Thoracic aorta (tissue), 2 donors: ENCODE data around the gene CDR2L. TPM values are rescaled to one million over a fixed set of nuclear protein-coding genes. Genes with fewer than 3 reads are reported as not detected.

Experiments used
- ATAC-seq: fragments of 150-250 bp; one replicate; pipeline ENCODE4 v1.8.0; 2017; ENCODE audit warnings: low read depth; ENCODE audit not compliant: insufficient number of reproducible peaks, low FRiP score
- DNase-seq: peaks from one replicate; pipeline ENCODE4 v3.0.0-alpha.2; 2020; ENCODE audit warnings: low spot score
- H3K27ac ChIP-seq, 2 donors: fragments of 200-600 bp; sonication (generic); 1 replicate in 1 of 2; 2 replicates in 1 of 2; pipeline ENCODE4 v1.5.1; 2016; ENCODE audit warnings: mild to moderate bottlenecking in 2 of 2, moderate library complexity in 2 of 2
- H3K27me3 ChIP-seq: fragments of 200-600 bp; sonication (generic); replicated peaks from 2 replicates; pipeline ENCODE4 v1.6.0; 2016; ENCODE audit warnings: mild to moderate bottlenecking; ENCODE audit not compliant: insufficient read depth
- H3K36me3 ChIP-seq: fragments of 200-600 bp; sonication (generic); one replicate; pipeline ENCODE4 v1.5.1; 2016
- H3K4me1 ChIP-seq, 2 donors: fragments of 200-600 bp; sonication (generic); 1 replicate in 1 of 2; 2 replicates in 1 of 2; pipeline versions ENCODE4 v1.5.1 to v1.6.0; 2016; ENCODE audit warnings: low read depth in 2 of 2, mild to moderate bottlenecking in 1 of 2; ENCODE audit not compliant: control insufficient read depth in 1 of 2
- H3K4me3 ChIP-seq: fragments of 200-600 bp; sonication (generic); 2 replicates; pipeline ENCODE4 v1.5.1; 2016; ENCODE audit warnings: mild to moderate bottlenecking
- H3K9me3 ChIP-seq: fragments of 200-600 bp; sonication (generic); 2 replicates; pipeline ENCODE4 v1.5.1; 2016
- total RNA-seq, 2 donors: library from RNA; depleted of rRNA; stranded (reverse); fragments of >200 nt; gene quantifications; one replicate each; pipeline versions ENCODE4 v1.1.0 to v1.2.3, GENCODE V29; 2016
- TF ChIP-seq, protein P1 (sequence below): fragments of 200-600 bp; sonication (generic); IDR thresholded peaks from one replicate; pipeline ENCODE4 v1.5.1; 2019; ENCODE audit warnings: antibody characterized with exemption

Gene CDR2L
- total RNA-seq, 2 donors from 2014 or later: 26.4 to 29.8 TPM

- no peaks in the 10 kb centered on the region for H3K9me3 ChIP-seq
- no peaks in the 10 kb centered on the region for H3K27me3 ChIP-seq
- peak overlapping the region; percentile 78 for H3K4me3 ChIP-seq
- peaks cover 0 to 10% of the 10 kb centered on the region in 2 donors for H3K4me1 ChIP-seq
- TF ChIP-seq, protein P1, sequence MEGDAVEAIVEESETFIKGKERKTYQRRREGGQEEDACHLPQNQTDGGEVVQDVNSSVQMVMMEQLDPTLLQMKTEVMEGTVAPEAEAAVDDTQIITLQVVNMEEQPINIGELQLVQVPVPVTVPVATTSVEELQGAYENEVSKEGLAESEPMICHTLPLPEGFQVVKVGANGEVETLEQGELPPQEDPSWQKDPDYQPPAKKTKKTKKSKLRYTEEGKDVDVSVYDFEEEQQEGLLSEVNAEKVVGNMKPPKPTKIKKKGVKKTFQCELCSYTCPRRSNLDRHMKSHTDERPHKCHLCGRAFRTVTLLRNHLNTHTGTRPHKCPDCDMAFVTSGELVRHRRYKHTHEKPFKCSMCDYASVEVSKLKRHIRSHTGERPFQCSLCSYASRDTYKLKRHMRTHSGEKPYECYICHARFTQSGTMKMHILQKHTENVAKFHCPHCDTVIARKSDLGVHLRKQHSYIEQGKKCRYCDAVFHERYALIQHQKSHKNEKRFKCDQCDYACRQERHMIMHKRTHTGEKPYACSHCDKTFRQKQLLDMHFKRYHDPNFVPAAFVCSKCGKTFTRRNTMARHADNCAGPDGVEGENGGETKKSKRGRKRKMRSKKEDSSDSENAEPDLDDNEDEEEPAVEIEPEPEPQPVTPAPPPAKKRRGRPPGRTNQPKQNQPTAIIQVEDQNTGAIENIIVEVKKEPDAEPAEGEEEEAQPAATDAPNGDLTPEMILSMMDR: no peak
- no peaks in the 10 kb centered on the region for H3K36me3 ChIP-seq
- ATAC-seq (no peak), DNase-seq (no peak)
- H3K27ac ChIP-seq: no peak overlapping the region
These were observed 15.7 kb upstream of the CDR2L start for GRCh38 chr17:74971842-74972106.

- Histone ChIP-seq H3K36me3 (no peaks in the 10 kb centered on the region), H3K4me3 (peak within 1 kb of the TSS; percentile 78), H3K4me1 (peaks cover 0 to 10% of the 10 kb centered on the region in 2 donors), H3K27me3 (no peaks in the 10 kb centered on the region), H3K27ac (no peak within 1 kb of the TSS), H3K9me3 (no peaks in the 10 kb centered on the region)
- TF ChIP-seq, protein P1: no peak
- DNase-seq: no peak
- no peak for ATAC-seq
These were observed 15.1 kb upstream of the CDR2L start, which contains the start of gene HID1 for GRCh38 chr17:74972107-74972972. Gene HID1 (minus strand): TSS chr17:74972759. CDS start chr17:74972656, 103 bp downstream.

- peaks cover 0 to 10% of the 10 kb centered on the region in 2 donors for H3K4me1 ChIP-seq
- ATAC-seq (no peak), DNase-seq (no peak)
- H3K27me3 ChIP-seq: no peaks in the 10 kb centered on the region
- no peaks in the 10 kb centered on the region for H3K9me3 ChIP-seq
- TF ChIP-seq, protein P1: no peak
- peak overlapping the region; percentile 78 for H3K4me3 ChIP-seq
- H3K36me3 ChIP-seq: no peaks in the 10 kb centered on the region
- no peak overlapping the region for H3K27ac ChIP-seq
These were observed 14.5 kb upstream of the CDR2L start for GRCh38 chr17:74972973-74973328.

DNA sequence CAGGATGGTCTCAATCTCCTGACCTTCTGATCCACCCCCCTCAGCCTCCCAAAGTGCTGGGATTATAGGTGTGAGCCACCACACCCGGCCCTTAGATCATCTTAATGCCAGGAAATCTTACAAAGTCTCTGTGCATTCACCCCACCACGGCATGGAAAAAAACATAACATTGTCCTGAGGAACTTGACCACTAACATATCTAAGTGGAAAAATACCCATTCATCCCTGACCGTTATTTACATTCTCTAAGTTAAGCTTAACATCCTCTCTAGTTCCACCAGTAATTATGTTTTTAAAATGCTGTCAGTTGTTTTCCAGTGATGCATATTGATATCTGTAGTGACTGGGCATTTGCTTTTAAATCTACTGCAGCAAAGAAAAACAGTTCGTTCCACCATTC lies 11.5 kb upstream of the CDR2L start:
- Histone ChIP-seq H3K27ac (no peak overlapping the region), H3K36me3 (no peaks in the 10 kb centered on the region), H3K4me1 (peaks cover 0 to 10% of the 10 kb centered on the region in 2 donors), H3K9me3 (no peaks in the 10 kb centered on the region), H3K27me3 (no peaks in the 10 kb centered on the region), H3K4me3 (no peak overlapping the region)
- ATAC-seq (no peak), DNase-seq (no peak)
- TF ChIP-seq, protein P1: no peak

DNA sequence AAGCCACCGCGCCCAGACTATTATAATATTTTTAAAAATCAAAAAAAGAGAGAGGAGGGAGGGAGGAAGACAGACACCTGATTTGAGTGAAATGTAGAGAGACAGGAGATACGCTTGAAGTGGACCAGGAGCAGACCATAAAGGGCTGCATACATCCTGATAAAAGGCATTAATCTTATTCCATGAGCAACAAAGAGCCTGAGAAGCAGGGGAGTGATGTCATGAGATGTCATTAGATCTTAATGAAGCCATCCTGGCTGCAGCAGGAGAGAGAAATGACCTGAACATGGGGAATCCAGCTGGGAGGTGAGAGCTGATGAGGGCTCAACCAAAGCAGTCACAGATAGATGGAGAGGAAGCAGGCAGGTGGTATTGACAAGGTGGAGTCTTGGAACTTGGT lies 9.6 kb upstream of the CDR2L start:
- Histone ChIP-seq H3K4me3 (no peak overlapping the region), H3K4me1 (peaks cover 6 to 9% of the 10 kb centered on the region in 2 donors), H3K27me3 (no peaks in the 10 kb centered on the region), H3K36me3 (no peaks in the 10 kb centered on the region), H3K27ac (no peak overlapping the region), H3K9me3 (no peaks in the 10 kb centered on the region)
- TF ChIP-seq, protein P1: no peak
- no peak for DNase-seq
- ATAC-seq: no peak
